Tibial nerve (tissue), 4 donors: Measurements from ENCODE around the gene NUP42. TPM values are rescaled to one million over a fixed set of nuclear protein-coding genes. Genes with fewer than 3 reads are reported as not detected.

Experiments
- DNase-seq, 2 donors: peaks; one replicate each; pipeline ENCODE4 v3.0.0-alpha.2; 2019; ENCODE audit warnings: low spot score in 2 of 2
- H3K27ac ChIP-seq, 4 donors: fragments of 200-600 bp; sonication (generic) in 3 of 4; one replicate each; pipeline ENCODE4 v1.5.1; 2017 to 2019; ENCODE audit warnings: mild to moderate bottlenecking in 1 of 4
- H3K27me3 ChIP-seq, 2 donors: fragments of 200-600 bp; sonication (generic) in 1 of 2; one replicate each; pipeline versions ENCODE4 v1.5.1 to v1.6.0; 2017 to 2019
- H3K36me3 ChIP-seq, 3 donors: fragments of 200-600 bp; sonication (generic); one replicate each; pipeline ENCODE4 v1.5.1; 2018 to 2019
- H3K4me1 ChIP-seq, 4 donors: fragments of 200-600 bp; sonication (generic) in 3 of 4; one replicate each; pipeline ENCODE4 v1.5.1; 2017 to 2019
- H3K4me3 ChIP-seq, 4 donors: fragments of 200-600 bp; sonication (generic) in 3 of 4; one replicate each; pipeline ENCODE4 v1.5.1; 2017 to 2019; ENCODE audit warnings: mild to moderate bottlenecking in 1 of 4, moderate library complexity in 1 of 4
- H3K9me3 ChIP-seq, 4 donors: fragments of 200-600 bp; sonication (generic) in 3 of 4; one replicate each; pipeline ENCODE4 v1.5.1; 2017 to 2019
- CTCF ChIP-seq, 5 experiments: fragments of 200-600 bp in 3 of 5; fragments of 450-650 bp in 2 of 5; sonication (generic) in 3 of 5; IDR thresholded peaks; one replicate each; pipeline ENCODE4 v1.5.1; 2016 to 2019; ENCODE audit warnings: antibody characterized with exemption in 5 of 5, mild to moderate bottlenecking in 3 of 5, moderate library complexity in 2 of 5
- EP300 ChIP-seq, 2 donors: sonication (generic); formaldehyde crosslinking; IDR thresholded peaks; one replicate each; pipeline ENCODE4 v1.6.1; 2017; ENCODE audit warnings: antibody characterized with exemption in 2 of 2, mild to moderate bottlenecking in 1 of 2
- POLR2A ChIP-seq, 2 donors: fragments of 450-650 bp; IDR thresholded peaks; one replicate each; pipeline ENCODE4 v1.6.1; 2017; ENCODE audit warnings: antibody characterized with exemption in 2 of 2, mild to moderate bottlenecking in 2 of 2, moderate library complexity in 2 of 2
- WGBS, 2 donors: methylation state at CpG; one replicate each; pipeline ENCODE4 v1.1.5; 2018; 5-methylcytosine and 5-hydroxymethylcytosine counted together
- total RNA-seq, 4 donors: library from RNA; depleted of rRNA; stranded (reverse); fragments of >200 nt; gene quantifications; one replicate each; pipeline ENCODE4 v1.1.0, GENCODE V29; 2016

Gene NUP42
- total RNA-seq, 4 donors from 2014 or later = 19.2 to 45.6 (median 35.8) TPM

GRCh38 chr7:23200331-23200730 is 18.5 kb downstream of the NUP42 start:
- no peaks in the 10 kb centered on the region for H3K4me1 ChIP-seq
- DNase-seq = no peak
- no peaks in the 10 kb centered on the region for H3K27me3 ChIP-seq
- TF ChIP-seq POLR2A (IDR thresholded peaks at IDR 0.05) = no peak
- TF ChIP-seq EP300 (IDR thresholded peaks at IDR 0.05) = no peak
- no peak for TF ChIP-seq CTCF (IDR thresholded peaks at IDR 0.05)
- no peak overlapping the region for H3K4me3 ChIP-seq
- WGBS, 2 donors = 95 to 100% methylated on average over 2 of the region's 2 CpGs
- no peaks in the 10 kb centered on the region for H3K9me3 ChIP-seq
- H3K36me3 ChIP-seq = peaks cover 0 to 77% (median 0%) of the 10 kb centered on the region in 3 donors
- H3K27ac ChIP-seq = no peak overlapping the region

- H3K36me3 ChIP-seq = peaks cover 0 to 48% (median 0%) of the 10 kb centered on the region in 3 donors
- H3K27ac ChIP-seq = no peak overlapping the region
- H3K9me3 ChIP-seq = no peaks in the 10 kb centered on the region
- 81 to 83% methylated on average over 1 of the region's 1 CpG for WGBS, 2 donors
- H3K4me1 ChIP-seq = peaks cover 0 to 7% (median 0%) of the 10 kb centered on the region in 4 donors
- no peak for DNase-seq
- H3K4me3 ChIP-seq = no peak overlapping the region
- H3K27me3 ChIP-seq = peaks cover 0 to 7% of the 10 kb centered on the region in 2 donors
- no peak for TF ChIP-seq EP300 (IDR thresholded peaks at IDR 0.05)
- no peak for TF ChIP-seq CTCF (IDR thresholded peaks at IDR 0.05)
- TF ChIP-seq POLR2A (IDR thresholded peaks at IDR 0.05) = no peak
These were observed 22.4 kb downstream of the NUP42 start for GRCh38 chr7:23204241-23204640.

GRCh38 chr7:23205577-23205908 is 23.7 kb downstream of the NUP42 start:
- H3K4me3 ChIP-seq = peak overlapping the region in 2 of 4 donors; percentile 4 to 44
- peaks cover 0 to 7% of the 10 kb centered on the region in 2 donors for H3K27me3 ChIP-seq
- DNase-seq = no peak

GRCh38 chr7:23205909-23206767 is 24.3 kb downstream of the NUP42 start:
- Histone ChIP-seq H3K4me3 (peak overlapping the region; percentile 4 to 44 (median 22)), H3K36me3 (peaks cover 0 to 29% (median 0%) of the 10 kb centered on the region in 3 donors), H3K9me3 (no peaks in the 10 kb centered on the region), H3K27me3 (peaks cover 0 to 7% of the 10 kb centered on the region in 2 donors), H3K27ac (peak overlapping the region in 1 of 4 donors; percentile 13), H3K4me1 (peaks cover 0 to 7% (median 0%) of the 10 kb centered on the region in 4 donors)
- 32 to 48% methylated on average over 39 to 40 of the region's 76 CpGs for WGBS, 2 donors
- DNase-seq = no peak
- no peak for TF ChIP-seq EP300 (IDR thresholded peaks at IDR 0.05)
- TF ChIP-seq POLR2A (IDR thresholded peaks at IDR 0.05) = no peak
- no peak for TF ChIP-seq CTCF (IDR thresholded peaks at IDR 0.05)

More at GRCh38 chr7:23205577-23205908, 23.7 kb downstream of the NUP42 start:
- no peaks in the 10 kb centered on the region for H3K9me3 ChIP-seq
- 91 to 94% methylated on average over 2 of the region's 2 CpGs for WGBS, 2 donors
- H3K4me1 ChIP-seq = peaks cover 0 to 7% (median 0%) of the 10 kb centered on the region in 4 donors
- no peak overlapping the region for H3K27ac ChIP-seq
- TF ChIP-seq CTCF (IDR thresholded peaks at IDR 0.05) = no peak
- no peak for TF ChIP-seq EP300 (IDR thresholded peaks at IDR 0.05)
- no peak for TF ChIP-seq POLR2A (IDR thresholded peaks at IDR 0.05)
- H3K36me3 ChIP-seq = peaks cover 0 to 35% (median 0%) of the 10 kb centered on the region in 3 donors

GRCh38 chr7:23207021-23207420 is 25.2 kb downstream of the NUP42 start:
- Histone ChIP-seq H3K4me1 (peaks cover 0 to 7% (median 0%) of the 10 kb centered on the region in 4 donors), H3K4me3 (no peak overlapping the region), H3K36me3 (peaks cover 0 to 20% (median 0%) of the 10 kb centered on the region in 3 donors), H3K27ac (no peak overlapping the region), H3K9me3 (no peaks in the 10 kb centered on the region), H3K27me3 (peaks cover 0 to 7% of the 10 kb centered on the region in 2 donors)
- WGBS, 2 donors = 88 to 89% methylated on average over 2 of the region's 2 CpGs
- no peak for TF ChIP-seq POLR2A (IDR thresholded peaks at IDR 0.05)
- TF ChIP-seq EP300 (IDR thresholded peaks at IDR 0.05) = no peak
- TF ChIP-seq CTCF (IDR thresholded peaks at IDR 0.05) = no peak
- no peak for DNase-seq
